MCF 10A (cell line): ENCODE measurements around the gene NUP54. TPM values are rescaled to one million over a fixed set of nuclear protein-coding genes. Genes with fewer than 3 reads are reported as not detected.

Experiments
- BruUV-seq: library from RNA; stranded (reverse); fragments of 400-500 nt; replicated peaks from 2 replicates; lab custom pipeline; 2021; lab: Mats Ljungman, UMichigan
- CTCF ChIA-PET: fragments of 300-600 bp; sonication (Branson Sonifier 250); formaldehyde crosslinking; extraction: SDS; loops from one replicate; lab custom pipeline; 2021; ENCODE audit warnings: antibody characterized with exemption, inconsistent platforms; lab: Yijun Ruan, JAX
- POLR2A ChIA-PET: fragments of 300-600, 350-650 bp; sonication (Branson Sonifier 250); formaldehyde crosslinking; extraction: SDS; loops from one replicate; lab custom pipeline; 2020; ENCODE audit warnings: antibody characterized with exemption, inconsistent platforms; lab: Yijun Ruan, JAX
- DNase-seq: peaks from one replicate; pipeline ENCODE4 v3.0.0-alpha.2; 2018; ENCODE audit not compliant: unreplicated experiment
- H3K27ac Mint-ChIP-seq: one replicate; pipeline ENCODE4 v1.8.0; 2022; ENCODE audit warnings: mild to moderate bottlenecking, low read depth, mixed read lengths; ENCODE audit not compliant: unreplicated experiment
- H3K27me3 Mint-ChIP-seq: one replicate; pipeline ENCODE4 v1.8.0; 2022; ENCODE audit warnings: mixed read lengths; ENCODE audit not compliant: insufficient read depth, unreplicated experiment
- H3K36me3 Mint-ChIP-seq: one replicate; pipeline ENCODE4 v1.8.0; 2022; ENCODE audit warnings: mild to moderate bottlenecking, moderate library complexity, mixed read lengths; ENCODE audit not compliant: insufficient read depth, unreplicated experiment
- H3K4me1 Mint-ChIP-seq: one replicate; pipeline ENCODE4 v1.8.0; 2022; ENCODE audit warnings: mixed read lengths; ENCODE audit not compliant: insufficient read depth, unreplicated experiment
- H3K4me3 Mint-ChIP-seq: one replicate; pipeline ENCODE4 v1.8.0; 2022; ENCODE audit warnings: mild to moderate bottlenecking, moderate library complexity, mixed read lengths; ENCODE audit not compliant: unreplicated experiment
- H3K9me3 Mint-ChIP-seq: one replicate; pipeline ENCODE4 v1.8.0; 2022; ENCODE audit warnings: mixed read lengths; ENCODE audit not compliant: unreplicated experiment
- intact Hi-C: fragments of 100-400 bp; cut with micrococcal nuclease; formaldehyde crosslinking; loops from 2 replicates; pipeline ENCODE4 v1.14.1; 2022
- total RNA-seq: library from RNA; stranded (reverse); gene quantifications from 2 replicates; pipeline ENCODE4 v1.2.3, GENCODE V29; 2022
- TF ChIP-seq, protein P1 (sequence below): fragments of 200-600 bp; IDR thresholded peaks from one replicate; pipeline ENCODE4 v1.8.0; 2022; ENCODE audit warnings: antibody characterized with exemption, mild to moderate bottlenecking; ENCODE audit not compliant: unreplicated experiment

Gene NUP54
- total RNA-seq, 1 experiment from 2014 or later = 51.5 TPM

- Mint-ChIP-seq H3K36me3 (peaks cover 70% of the 10 kb centered on the region), H3K27me3 (no peaks in the 10 kb centered on the region), H3K4me3 (no peak overlapping the region), H3K9me3 (no peaks in the 10 kb centered on the region), H3K27ac (no peak overlapping the region), H3K4me1 (peaks cover 17% of the 10 kb centered on the region)
- intact Hi-C loops = no loop called here
- DNase-seq = no peak
- no TSS peak for BruUV-seq
- ChIA-PET POLR2A (interaction anchor here (0.7 to 1.0 kb wide), 2 partner anchors 20 to 54 kb away, joined by 3 read pairs; no protein-coding TSS in a partner anchor), CTCF (interaction anchor here (1.4 kb wide), 1 partner anchor 9 kb away, joined by 3 read pairs; no protein-coding TSS in a partner anchor)
- TF ChIP-seq, protein P1, sequence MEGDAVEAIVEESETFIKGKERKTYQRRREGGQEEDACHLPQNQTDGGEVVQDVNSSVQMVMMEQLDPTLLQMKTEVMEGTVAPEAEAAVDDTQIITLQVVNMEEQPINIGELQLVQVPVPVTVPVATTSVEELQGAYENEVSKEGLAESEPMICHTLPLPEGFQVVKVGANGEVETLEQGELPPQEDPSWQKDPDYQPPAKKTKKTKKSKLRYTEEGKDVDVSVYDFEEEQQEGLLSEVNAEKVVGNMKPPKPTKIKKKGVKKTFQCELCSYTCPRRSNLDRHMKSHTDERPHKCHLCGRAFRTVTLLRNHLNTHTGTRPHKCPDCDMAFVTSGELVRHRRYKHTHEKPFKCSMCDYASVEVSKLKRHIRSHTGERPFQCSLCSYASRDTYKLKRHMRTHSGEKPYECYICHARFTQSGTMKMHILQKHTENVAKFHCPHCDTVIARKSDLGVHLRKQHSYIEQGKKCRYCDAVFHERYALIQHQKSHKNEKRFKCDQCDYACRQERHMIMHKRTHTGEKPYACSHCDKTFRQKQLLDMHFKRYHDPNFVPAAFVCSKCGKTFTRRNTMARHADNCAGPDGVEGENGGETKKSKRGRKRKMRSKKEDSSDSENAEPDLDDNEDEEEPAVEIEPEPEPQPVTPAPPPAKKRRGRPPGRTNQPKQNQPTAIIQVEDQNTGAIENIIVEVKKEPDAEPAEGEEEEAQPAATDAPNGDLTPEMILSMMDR = no peak
Observed at GRCh38 chr4:76141241-76141640, 7.0 kb downstream of the NUP54 start.

DNA sequence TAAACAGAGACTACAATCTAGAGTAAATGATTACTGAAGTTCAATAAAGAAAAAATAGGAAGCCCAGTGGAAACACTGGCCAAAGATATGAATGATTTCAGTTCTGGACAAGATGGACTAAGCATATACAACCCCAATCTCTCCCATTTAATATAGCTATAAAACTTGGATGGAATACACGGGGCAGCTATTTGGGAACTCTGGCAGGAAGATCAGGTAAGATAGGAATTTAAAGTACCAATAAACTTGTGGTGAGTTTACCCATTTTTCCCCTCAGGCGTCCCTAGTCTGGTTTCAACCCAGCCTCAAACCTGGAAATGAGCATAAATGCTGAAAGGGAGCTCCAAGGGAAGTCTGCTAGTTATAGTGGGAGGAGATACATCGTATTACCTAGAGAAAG is 20.4 kb downstream of the NUP54 start:
- DNase-seq = no peak
- Mint-ChIP-seq H3K36me3 (peaks cover 68% of the 10 kb centered on the region), H3K9me3 (no peaks in the 10 kb centered on the region), H3K27me3 (no peaks in the 10 kb centered on the region), H3K27ac (no peak overlapping the region), H3K4me1 (no peaks in the 10 kb centered on the region), H3K4me3 (no peak overlapping the region)
- POLR2A ChIA-PET = interaction anchor here (1.1 kb wide), 1 partner anchor 65 kb away, joined by 3 read pairs; no protein-coding TSS in a partner anchor
- intact Hi-C loops = no loop called here
- CTCF ChIA-PET = interaction anchor here (1.1 kb wide), 1 partner anchor 37 kb away, joined by 6 read pairs; no protein-coding TSS in a partner anchor
- TF ChIP-seq, protein P1 = no peak
- no TSS peak for BruUV-seq

- Mint-ChIP-seq H3K4me3 (no peak overlapping the region), H3K27me3 (no peaks in the 10 kb centered on the region), H3K4me1 (no peaks in the 10 kb centered on the region), H3K36me3 (peaks cover 60% of the 10 kb centered on the region), H3K27ac (no peak overlapping the region), H3K9me3 (no peaks in the 10 kb centered on the region)
- TF ChIP-seq, protein P1 = no peak
- no peak for DNase-seq
- POLR2A ChIA-PET = no interaction called here
- BruUV-seq = no TSS peak
- CTCF ChIA-PET = interaction anchor here (0.9 kb wide), 1 partner anchor 278 kb away, joined by 6 read pairs; no protein-coding TSS in a partner anchor
- intact Hi-C loops = no loop called here
Observed at GRCh38 chr4:76125816-76126215, 22.4 kb downstream of the NUP54 start.

DNA sequence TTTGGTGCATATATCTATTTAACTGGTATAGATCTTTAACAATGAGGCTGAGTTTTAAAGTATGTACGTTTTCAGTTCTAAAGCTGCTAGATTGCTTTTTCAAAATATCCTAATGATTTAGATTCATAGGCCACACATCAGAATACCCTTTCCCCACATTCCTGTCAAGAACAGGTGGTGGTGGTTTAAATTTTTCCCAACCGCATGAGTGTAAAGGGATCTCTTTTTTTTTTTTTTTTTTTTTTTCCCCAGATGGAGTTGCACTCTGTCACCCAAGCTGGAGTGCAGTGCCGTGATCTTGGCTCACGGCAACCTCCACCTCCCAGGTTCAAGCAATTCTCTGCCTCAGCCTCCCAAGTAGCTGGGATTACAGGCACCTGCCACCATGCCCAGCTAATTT is 28.0 kb downstream of the NUP54 start:
- ChIA-PET POLR2A (interaction anchor here (1.4 kb wide), 1 partner anchor 27 kb away, joined by 5 read pairs; the partner anchor contains the start of gene NUP54), CTCF (interaction anchor here (0.6 to 2.0 kb wide), 6 partner anchors 8 to 180 kb away, joined by 3 to 6 read pairs (median 3); no protein-coding TSS in a partner anchor)
- Mint-ChIP-seq H3K27ac (no peak overlapping the region), H3K4me1 (no peaks in the 10 kb centered on the region), H3K36me3 (peaks cover 51% of the 10 kb centered on the region), H3K27me3 (no peaks in the 10 kb centered on the region), H3K9me3 (no peaks in the 10 kb centered on the region), H3K4me3 (no peak overlapping the region)
- DNase-seq = no peak
- TF ChIP-seq, protein P1 = no peak
- intact Hi-C loops = no loop called here
- BruUV-seq = no TSS peak
